GM23248 (cell line): ENCODE measurements around the gene MMP2. TPM values are rescaled to one million over a fixed set of nuclear protein-coding genes. Genes with fewer than 3 reads are reported as not detected.

ENCODE experiments used
- DNase-seq: peaks from one replicate; pipeline ENCODE4 v3.0.0-alpha.2; 2015
- H2AFZ ChIP-seq: fragments of 200-600 bp; sonication (generic); 2 replicates; pipeline ENCODE4 v1.6.1; 2016; ENCODE audit warnings: antibody characterized with exemption
- H3F3A ChIP-seq: fragments of 200-600 bp; sonication (generic); 2 replicates; pipeline ENCODE4 v1.6.1; 2016; ENCODE audit warnings: mild to moderate bottlenecking, antibody characterized with exemption, mixed run types; ENCODE audit not compliant: insufficient read depth
- H3K27ac ChIP-seq: fragments of 200-600 bp; sonication (generic); 2 replicates; pipeline ENCODE4 v1.5.1; 2016; ENCODE audit warnings: mild to moderate bottlenecking
- H3K27me3 ChIP-seq: fragments of 200-600 bp; sonication (generic); replicated peaks from 2 replicates; pipeline ENCODE4 v1.6.1; 2016; ENCODE audit warnings: mild to moderate bottlenecking; ENCODE audit not compliant: insufficient read depth
- H3K36me3 ChIP-seq: fragments of 200-600 bp; sonication (generic); 2 replicates; pipeline ENCODE4 v1.6.1; 2016; ENCODE audit warnings: low read depth, mild to moderate bottlenecking
- H3K4me1 ChIP-seq: fragments of 200-600 bp; sonication (generic); 2 replicates; pipeline ENCODE4 v1.6.1; 2016; ENCODE audit warnings: mild to moderate bottlenecking; ENCODE audit not compliant: insufficient read depth
- H3K4me2 ChIP-seq: fragments of 200-600 bp; sonication (generic); one replicate; pipeline ENCODE4 v1.6.1; 2016; ENCODE audit warnings: mild to moderate bottlenecking; ENCODE audit not compliant: unreplicated experiment
- H3K4me3 ChIP-seq: fragments of 200-600 bp; sonication (generic); 2 replicates; pipeline ENCODE4 v1.5.1; 2016; ENCODE audit warnings: mild to moderate bottlenecking
- H3K79me2 ChIP-seq: fragments of 200-600 bp; sonication (generic); 2 replicates; pipeline ENCODE4 v1.6.1; 2016; ENCODE audit warnings: mild to moderate bottlenecking; ENCODE audit not compliant: insufficient read depth
- H3K9ac ChIP-seq: fragments of 200-600 bp; sonication (generic); 2 replicates; pipeline ENCODE4 v1.6.1; 2016; ENCODE audit warnings: mild to moderate bottlenecking
- H3K9me2 ChIP-seq: fragments of 200-600 bp; sonication (generic); 2 replicates; pipeline ENCODE4 v1.6.1; 2016; ENCODE audit warnings: mixed run types, mild to moderate bottlenecking, moderate library complexity; ENCODE audit not compliant: insufficient read depth
- H3K9me3 ChIP-seq: fragments of 200-600 bp; sonication (generic); one replicate; pipeline ENCODE4 v1.6.1; 2017; ENCODE audit warnings: low read depth
- H4K20me1 ChIP-seq: fragments of 200-600 bp; sonication (generic); 2 replicates; pipeline ENCODE4 v1.6.0; 2016; ENCODE audit not compliant: insufficient read depth
- EZH2 ChIP-seq: fragments of 200-600 bp; sonication (generic); IDR thresholded peaks from 2 replicates; pipeline ENCODE4 v1.6.1; 2018; ENCODE audit warnings: antibody characterized with exemption, mild to moderate bottlenecking; ENCODE audit not compliant: insufficient read depth, poor library complexity, severe bottlenecking
- EZH2phosphoT487 ChIP-seq: fragments of 200-600 bp; sonication (generic); IDR thresholded peaks from 2 replicates; pipeline ENCODE4 v1.6.1; 2018; ENCODE audit warnings: antibody characterized with exemption, moderate library complexity, mild to moderate bottlenecking, low read depth; ENCODE audit not compliant: insufficient read depth
- WGBS, 2 experiments: methylation state at CpG; one replicate each; pipeline ENCODE4 v1.1.6; 2015 to 2017; ENCODE audit warnings: low lambda C conversion rate in 2 of 2, low coverage in 1 of 2; ENCODE audit errors: missing lambda C conversion rate in 2 of 2; 5-methylcytosine and 5-hydroxymethylcytosine counted together
- in situ Hi-C: fragments of 300-500 bp; cut with MboI; formaldehyde crosslinking; loops from 2 replicates; pipeline ENCODE4 v1.15.0; 2020
- polyA plus RNA-seq: library from polyadenylated mRNA; unstranded; fragments of >200 nt; fragmentation: Nextera tagmentation; extraction: Ambion mirVana; gene quantifications from 2 replicates; pipeline ENCODE4 v1.2.1, GENCODE V29; 2016
- total RNA-seq: library from RNA; depleted of rRNA; stranded (reverse); fragments of >200 nt; shearing (Covaris generic); gene quantifications from 2 replicates; pipeline ENCODE4 v1.2.3, GENCODE V29; 2014

The MMP2 gene
- total and polyA plus RNA-seq, 2 experiments from 2014 or later = 1,299 to 1,484 TPM

DNA sequence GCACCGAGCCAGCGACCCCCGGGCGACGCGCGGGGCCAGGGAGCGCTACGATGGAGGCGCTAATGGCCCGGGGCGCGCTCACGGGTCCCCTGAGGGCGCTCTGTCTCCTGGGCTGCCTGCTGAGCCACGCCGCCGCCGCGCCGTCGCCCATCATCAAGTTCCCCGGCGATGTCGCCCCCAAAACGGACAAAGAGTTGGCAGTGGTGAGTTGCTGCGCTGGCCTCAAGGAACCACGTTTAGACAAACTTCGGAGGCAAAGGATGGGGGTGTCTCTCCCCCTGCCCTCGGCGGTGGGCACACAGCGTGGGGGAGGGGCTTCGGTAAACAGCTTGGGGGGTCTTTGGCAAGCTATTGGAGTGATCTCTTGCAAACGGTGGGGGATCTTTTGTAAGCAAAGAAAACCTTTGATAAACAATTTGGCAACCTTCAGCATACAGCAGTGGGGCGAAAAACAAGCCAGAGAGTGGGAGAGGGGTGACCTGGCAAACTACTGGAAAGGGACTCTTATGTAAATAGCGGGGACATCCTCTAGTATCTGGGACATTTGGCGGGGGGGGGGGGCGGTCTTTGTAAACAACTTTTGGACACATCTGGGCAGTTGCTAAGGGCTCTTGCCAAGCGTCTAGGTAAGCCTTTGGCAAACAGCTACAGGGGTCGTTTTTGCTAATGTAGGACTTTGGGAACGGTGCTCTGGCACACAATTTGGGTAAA is 587 bp downstream of the MMP2 start:
- H3K9ac ChIP-seq = peak overlapping the region; percentile 99
- peak overlapping the region; percentile 100 for H3K4me3 ChIP-seq
- no peaks in the 10 kb centered on the region for H3K9me2 ChIP-seq
- peak overlapping the region; percentile 94 for H3K4me2 ChIP-seq
- WGBS, 2 experiments = 1 to 2% methylated on average over 40 of the region's 41 CpGs
- no peaks in the 10 kb centered on the region for H4K20me1 ChIP-seq
- no peaks in the 10 kb centered on the region for H3K27me3 ChIP-seq
- peak overlapping the region; percentile 37 for H2AFZ ChIP-seq
- in situ Hi-C loops = loop anchor here (25.0 kb wide), 1 partner anchor 883 kb away; no protein-coding TSS in a partner anchor
- H3F3A ChIP-seq = peaks cover 48% of the 10 kb centered on the region
- peaks cover 43% of the 10 kb centered on the region for H3K4me1 ChIP-seq
- peak overlapping the region; percentile 97 for H3K27ac ChIP-seq
- TF ChIP-seq EZH2 = no peak
- TF ChIP-seq EZH2phosphoT487 = no peak
- no peaks in the 10 kb centered on the region for H3K9me3 ChIP-seq
- H3K79me2 ChIP-seq = peaks cover 54% of the 10 kb centered on the region
- peaks cover 24% of the 10 kb centered on the region for H3K36me3 ChIP-seq
- peak; percentile 64 for DNase-seq

- no peaks in the 10 kb centered on the region for H3K9me2 ChIP-seq
- H3K4me1 ChIP-seq = peaks cover 44% of the 10 kb centered on the region
- in situ Hi-C loops = loop anchor here (25.0 kb wide), 1 partner anchor 882 kb away; no protein-coding TSS in a partner anchor
- H2AFZ ChIP-seq = 0 out of 2 replicates have a peak overlapping the region, but pooled peaks have one; percentile 37
- WGBS, 2 experiments = 0% methylated on average over 8 to 25 of the region's 25 CpGs
- TF ChIP-seq EZH2 = no peak
- peak overlapping the region; percentile 97 for H3K27ac ChIP-seq
- peak overlapping the region; percentile 94 for H3K4me2 ChIP-seq
- peak overlapping the region; percentile 100 for H3K4me3 ChIP-seq
- H3F3A ChIP-seq = peaks cover 55% of the 10 kb centered on the region
- H4K20me1 ChIP-seq = no peaks in the 10 kb centered on the region
- peak overlapping the region; percentile 99 for H3K9ac ChIP-seq
- peaks cover 61% of the 10 kb centered on the region for H3K79me2 ChIP-seq
- H3K36me3 ChIP-seq = peaks cover 30% of the 10 kb centered on the region
- H3K27me3 ChIP-seq = no peaks in the 10 kb centered on the region
- DNase-seq = peak; percentile 98
- no peaks in the 10 kb centered on the region for H3K9me3 ChIP-seq
These were observed 1.2 kb downstream of the MMP2 start for GRCh38 chr16:55480228-55480655.

- Histone ChIP-seq H3K4me2 (peak overlapping the region; percentile 94), H3K4me3 (peak overlapping the region; percentile 100), H2AFZ (no peak overlapping the region), H3K4me1 (peaks cover 46% of the 10 kb centered on the region), H4K20me1 (no peaks in the 10 kb centered on the region), H3K9me2 (no peaks in the 10 kb centered on the region), H3K36me3 (peaks cover 38% of the 10 kb centered on the region), H3K9ac (peak overlapping the region; percentile 99), H3K27me3 (no peaks in the 10 kb centered on the region), H3K27ac (peak overlapping the region; percentile 97), H3K9me3 (no peaks in the 10 kb centered on the region), H3K79me2 (peaks cover 67% of the 10 kb centered on the region), H3F3A (peaks cover 63% of the 10 kb centered on the region)
- TF ChIP-seq EZH2phosphoT487 (no peak), EZH2 (no peak)
- in situ Hi-C loops = loop anchor here (25.0 kb wide), 1 partner anchor 881 kb away; no protein-coding TSS in a partner anchor
- 3% methylated on average over 4 of the region's 4 CpGs for WGBS, 2 experiments
- peak; percentile 42 for DNase-seq
These were observed 2.0 kb downstream of the MMP2 start for GRCh38 chr16:55481023-55481422.

DNA sequence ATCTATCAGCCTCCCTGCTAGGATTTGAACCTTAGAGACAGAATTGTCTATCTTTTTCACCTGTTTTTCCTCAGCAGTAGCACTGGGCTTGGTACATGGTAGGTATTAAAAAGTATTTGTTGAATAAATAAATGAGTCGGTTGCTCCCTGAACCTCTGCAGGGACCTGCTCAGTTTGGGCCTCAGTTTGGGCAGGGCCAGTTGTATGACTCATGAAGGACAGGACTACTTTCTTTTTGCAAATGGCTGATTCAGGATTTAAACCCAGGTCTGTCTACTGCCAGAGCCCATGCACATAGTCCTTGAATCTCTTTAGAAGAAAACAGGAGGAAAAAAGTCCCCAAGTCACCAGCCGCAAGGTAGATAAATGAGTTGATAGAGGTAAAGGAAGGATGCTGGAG is 3.1 kb downstream of the MMP2 start:
- TF ChIP-seq EZH2phosphoT487 = no peak
- TF ChIP-seq EZH2 = no peak
- H4K20me1 ChIP-seq = no peaks in the 10 kb centered on the region
- H3K36me3 ChIP-seq = peaks cover 44% of the 10 kb centered on the region
- no peaks in the 10 kb centered on the region for H3K27me3 ChIP-seq
- no peaks in the 10 kb centered on the region for H3K9me2 ChIP-seq
- peaks cover 48% of the 10 kb centered on the region for H3K4me1 ChIP-seq
- DNase-seq = peak; percentile 74
- H3K9me3 ChIP-seq = no peaks in the 10 kb centered on the region
- peaks cover 72% of the 10 kb centered on the region for H3F3A ChIP-seq
- H3K9ac ChIP-seq = peak overlapping the region; percentile 99
- in situ Hi-C loops = loop anchor here (25.0 kb wide), 1 partner anchor 880 kb away; no protein-coding TSS in a partner anchor
- H3K4me3 ChIP-seq = peak overlapping the region; percentile 100
- peak overlapping the region; percentile 94 for H3K4me2 ChIP-seq
- H3K79me2 ChIP-seq = peaks cover 67% of the 10 kb centered on the region
- 48% methylated on average over 2 of the region's 2 CpGs for WGBS, 2 experiments
- H2AFZ ChIP-seq = no peak overlapping the region
- peak overlapping the region; percentile 97 for H3K27ac ChIP-seq
